Activated CD8-positive, alpha-beta memory T cell treated with anti-CD3 and anti-CD28 coated beads, Interleukin-2, amount 10 ng/mL, durations not matched to agents 7 days and 5 days (primary cell): ENCODE data around the gene TRMT5. TPM values are rescaled to one million over a fixed set of nuclear protein-coding genes. Genes with fewer than 3 reads are reported as not detected.
A peak's percentile ranks its signal among the peaks of the same experiment; 100 is the strongest.

Source experiments
- ATAC-seq: fragments of 150-1000 bp; cut with Tn5 transposase; one replicate; pipeline ENCODE4 v1.10.0; 2021; ENCODE audit warnings: moderate library complexity
- CTCF ChIA-PET: fragments of 350-600 bp; sonication (Branson Sonifier 250); formaldehyde crosslinking; loops from one replicate; lab custom pipeline; 2021; ENCODE audit warnings: antibody characterized with exemption; lab: Charles Lee
- DNase-seq: peaks from one replicate; pipeline ENCODE4 v3.0.0-alpha.2; 2020
- H3K27ac Mint-ChIP-seq: one replicate; pipeline ENCODE4 v1.8.0; 2021; ENCODE audit warnings: mild to moderate bottlenecking, mixed read lengths
- H3K27me3 Mint-ChIP-seq: one replicate; pipeline ENCODE4 v1.8.0; 2021; ENCODE audit warnings: mixed read lengths
- H3K36me3 Mint-ChIP-seq: one replicate; pipeline ENCODE4 v1.8.0; 2021; ENCODE audit warnings: mild to moderate bottlenecking, mixed read lengths
- H3K4me1 Mint-ChIP-seq: one replicate; pipeline ENCODE4 v1.8.0; 2021; ENCODE audit warnings: mixed read lengths
- H3K4me3 Mint-ChIP-seq: one replicate; pipeline ENCODE4 v1.8.0; 2021; ENCODE audit warnings: mild to moderate bottlenecking, moderate library complexity, mixed read lengths
- H3K9me3 Mint-ChIP-seq: one replicate; pipeline ENCODE4 v1.8.0; 2022; ENCODE audit warnings: low read depth, mixed read lengths
- total RNA-seq, 2 experiments: library from RNA; stranded (reverse); gene quantifications; one replicate each; pipeline ENCODE4 v1.2.3, GENCODE V29; 2021

TRMT5 gene
- total RNA-seq, 2 experiments from 2014 or later: 9.2 to 11.8 TPM

- no peak overlapping the region for H3K27ac Mint-ChIP-seq
- no peak overlapping the region for H3K4me3 Mint-ChIP-seq
- peaks cover 11% of the 10 kb centered on the region for H3K4me1 Mint-ChIP-seq
- ATAC-seq: no peak
- no peak for DNase-seq
- peaks cover 33% of the 10 kb centered on the region for H3K36me3 Mint-ChIP-seq
- CTCF ChIA-PET: no interaction called here
- H3K9me3 Mint-ChIP-seq: peaks cover 18% of the 10 kb centered on the region
- no peaks in the 10 kb centered on the region for H3K27me3 Mint-ChIP-seq
Measured at GRCh38 chr14:60951776-60952435, 29.0 kb downstream of the TRMT5 start.

DNA sequence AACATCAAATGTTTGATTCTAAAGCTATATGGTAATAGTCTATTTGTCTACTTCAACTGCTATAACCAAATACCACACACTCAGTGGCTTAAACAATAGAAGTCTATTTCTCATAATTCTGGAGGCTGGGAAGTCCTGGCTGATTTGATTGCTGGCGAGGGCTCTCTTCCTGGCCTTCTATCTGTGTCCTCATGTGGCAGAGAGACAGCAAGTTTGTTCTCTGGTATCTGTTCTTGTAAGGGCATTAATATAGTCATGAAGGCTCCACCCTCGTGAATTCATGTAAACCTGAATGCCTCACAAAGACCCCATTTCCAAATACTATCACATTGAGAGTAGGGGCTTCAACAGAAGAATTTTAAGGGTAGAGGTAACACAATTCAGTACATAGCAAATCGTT is 34.1 kb downstream of the TRMT5 start:
- ATAC-seq: no peak
- Mint-ChIP-seq H3K27me3 (no peaks in the 10 kb centered on the region), H3K36me3 (peaks cover 24% of the 10 kb centered on the region), H3K4me1 (peaks cover 10% of the 10 kb centered on the region), H3K4me3 (no peak overlapping the region), H3K27ac (no peak overlapping the region), H3K9me3 (peaks cover 2% of the 10 kb centered on the region)
- no peak for DNase-seq
- CTCF ChIA-PET: no interaction called here

DNA sequence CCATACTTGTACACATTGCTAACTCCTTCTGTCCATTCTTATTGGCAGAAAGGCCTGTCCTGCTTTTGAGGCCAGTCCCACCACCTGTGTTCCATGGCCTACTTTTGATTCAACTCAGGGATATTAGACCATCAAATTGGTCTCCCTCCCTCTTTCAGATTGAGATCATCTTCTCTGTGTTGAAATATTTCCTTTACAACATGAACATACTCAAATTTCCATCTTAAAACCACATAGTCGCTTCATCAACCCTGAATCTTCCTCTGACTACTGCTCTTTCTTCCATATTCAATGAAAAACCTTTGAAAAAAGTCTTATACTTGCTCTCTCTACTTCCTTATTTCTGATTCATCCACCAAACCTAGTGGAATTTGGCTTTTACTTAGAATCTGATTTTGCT is 34.9 kb downstream of the TRMT5 start:
- ATAC-seq (peak; percentile 33), DNase-seq (no peak)
- Mint-ChIP-seq H3K4me1 (peaks cover 10% of the 10 kb centered on the region), H3K4me3 (no peak overlapping the region), H3K27ac (peak overlapping the region; percentile 13), H3K36me3 (peaks cover 29% of the 10 kb centered on the region), H3K27me3 (no peaks in the 10 kb centered on the region), H3K9me3 (peaks cover 2% of the 10 kb centered on the region)
- CTCF ChIA-PET: no interaction called here

DNA sequence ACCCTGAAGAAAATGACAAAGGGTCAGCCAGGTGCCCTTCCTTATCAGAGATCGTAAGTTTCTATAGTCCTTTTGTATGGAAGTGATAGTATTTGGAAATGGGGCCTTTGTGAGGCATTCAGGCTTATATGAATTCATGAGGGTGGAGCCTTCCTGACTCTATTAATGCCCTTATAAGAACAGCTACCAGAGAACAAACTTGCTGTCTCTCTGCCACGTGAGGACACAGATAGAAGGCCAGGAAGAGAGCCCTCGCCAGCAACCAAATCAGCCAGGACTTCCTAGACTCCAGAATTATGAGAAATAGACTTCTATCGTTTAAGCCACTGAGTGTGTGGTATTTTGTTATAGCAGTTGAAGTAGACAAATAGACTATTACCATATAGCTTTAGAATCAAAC is 36.7 kb downstream of the TRMT5 start:
- peaks cover 10% of the 10 kb centered on the region for H3K4me1 Mint-ChIP-seq
- H3K27ac Mint-ChIP-seq: no peak overlapping the region
- CTCF ChIA-PET: interaction anchor here (0.6 kb wide), 1 partner anchor 298 kb away, joined by 4 read pairs; no protein-coding TSS in a partner anchor
- ATAC-seq (no peak), DNase-seq (no peak)
- peaks cover 26% of the 10 kb centered on the region for H3K36me3 Mint-ChIP-seq
- H3K27me3 Mint-ChIP-seq: no peaks in the 10 kb centered on the region
- H3K4me3 Mint-ChIP-seq: no peak overlapping the region
- H3K9me3 Mint-ChIP-seq: peaks cover 2% of the 10 kb centered on the region

- Mint-ChIP-seq H3K27ac (no peak overlapping the region), H3K36me3 (peaks cover 26% of the 10 kb centered on the region), H3K4me1 (peaks cover 10% of the 10 kb centered on the region), H3K27me3 (no peaks in the 10 kb centered on the region), H3K4me3 (no peak overlapping the region), H3K9me3 (peaks cover 3% of the 10 kb centered on the region)
- CTCF ChIA-PET: no interaction called here
- DNase-seq (no peak), ATAC-seq (no peak)
Measured at GRCh38 chr14:60943637-60944032, 37.2 kb downstream of the TRMT5 start.

DNA sequence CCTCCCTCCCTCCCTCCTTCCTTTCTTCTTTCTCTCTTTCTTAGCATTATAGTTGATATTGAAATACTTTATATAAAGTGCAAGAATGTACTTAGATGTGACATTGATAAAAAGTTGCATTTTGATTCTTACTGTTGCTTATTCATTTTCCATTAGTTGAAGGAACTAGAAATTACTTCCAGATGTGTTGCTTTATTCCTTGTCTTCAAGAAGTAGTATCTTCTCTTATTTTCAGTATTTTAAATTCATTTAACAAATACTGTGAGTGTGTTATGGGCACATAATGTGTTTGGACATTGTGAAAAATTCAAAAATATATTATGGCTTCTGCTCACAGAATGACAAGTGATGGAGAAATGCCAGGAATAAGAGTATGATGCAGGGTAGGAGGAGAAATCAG is 45.6 kb downstream of the TRMT5 start:
- Mint-ChIP-seq H3K36me3 (peaks cover 9% of the 10 kb centered on the region), H3K4me3 (no peak overlapping the region), H3K27ac (no peak overlapping the region), H3K9me3 (peaks cover 3% of the 10 kb centered on the region), H3K27me3 (no peaks in the 10 kb centered on the region), H3K4me1 (no peaks in the 10 kb centered on the region)
- ATAC-seq: no peak
- CTCF ChIA-PET: no interaction called here
- no peak for DNase-seq

GRCh38 chr14:60933920-60934655 is 46.8 kb downstream of the TRMT5 start:
- no peak for ATAC-seq
- Mint-ChIP-seq H3K27me3 (no peaks in the 10 kb centered on the region), H3K4me1 (no peaks in the 10 kb centered on the region), H3K9me3 (peaks cover under 1% of the 10 kb centered on the region), H3K4me3 (no peak overlapping the region), H3K36me3 (peaks cover 8% of the 10 kb centered on the region), H3K27ac (no peak overlapping the region)
- no peak for DNase-seq
- CTCF ChIA-PET: no interaction called here

- H3K36me3 Mint-ChIP-seq: peaks cover 6% of the 10 kb centered on the region
- H3K4me1 Mint-ChIP-seq: peaks cover under 1% of the 10 kb centered on the region
- DNase-seq (no peak), ATAC-seq (no peak)
- CTCF ChIA-PET: no interaction called here
- H3K27ac Mint-ChIP-seq: no peak overlapping the region
- H3K4me3 Mint-ChIP-seq: no peak overlapping the region
- no peaks in the 10 kb centered on the region for H3K9me3 Mint-ChIP-seq
- H3K27me3 Mint-ChIP-seq: no peaks in the 10 kb centered on the region
Measured at GRCh38 chr14:60931218-60931617, 49.7 kb downstream of the TRMT5 start.

DNA sequence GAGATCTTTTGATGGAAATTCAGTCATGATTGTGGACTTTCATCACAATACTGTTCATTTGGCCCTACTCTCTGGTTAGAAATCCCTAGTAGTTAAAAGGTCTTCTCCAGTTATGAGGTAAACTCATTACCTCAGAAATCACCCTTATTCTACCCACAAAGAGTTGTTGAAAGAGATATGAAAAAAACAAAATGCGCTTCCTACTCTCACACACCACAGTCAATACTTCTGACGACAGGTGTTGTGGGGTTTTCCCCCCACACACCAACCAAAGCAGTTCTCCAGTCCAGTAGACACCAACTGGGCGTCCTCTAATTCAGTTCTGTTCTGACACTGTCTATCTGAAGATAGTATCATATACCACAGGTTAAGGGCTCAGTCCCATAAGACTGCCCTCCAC is 54.9 kb downstream of the TRMT5 start:
- CTCF ChIA-PET: no interaction called here
- ATAC-seq: no peak

DNA sequence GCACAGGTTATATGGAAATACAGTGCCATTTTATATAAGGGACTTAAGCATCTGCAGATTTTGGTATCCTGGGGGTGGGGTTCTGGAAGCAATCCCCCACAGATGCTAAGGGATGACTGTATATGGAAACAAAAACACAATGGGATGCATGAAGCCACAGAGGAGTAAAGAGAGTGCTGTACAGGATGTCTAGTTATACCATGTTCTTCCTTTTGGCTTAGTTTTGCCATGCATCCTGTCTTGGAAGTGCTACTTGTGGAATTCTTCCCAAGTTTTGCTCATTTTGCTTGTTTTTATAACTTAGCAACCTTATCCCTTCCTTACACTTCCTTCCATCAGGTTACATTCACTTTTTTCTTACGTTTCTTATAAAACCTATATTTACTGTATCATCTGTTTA is 55.6 kb downstream of the TRMT5 start:
- CTCF ChIA-PET: no interaction called here
- DNase-seq (no peak), ATAC-seq (no peak)
- H3K9me3 Mint-ChIP-seq: no peaks in the 10 kb centered on the region
- H3K4me3 Mint-ChIP-seq: no peak overlapping the region
- no peak overlapping the region for H3K27ac Mint-ChIP-seq
- H3K4me1 Mint-ChIP-seq: peaks cover 6% of the 10 kb centered on the region
- no peaks in the 10 kb centered on the region for H3K27me3 Mint-ChIP-seq
- peaks cover 3% of the 10 kb centered on the region for H3K36me3 Mint-ChIP-seq

More for the DNA sequence above, 54.9 kb downstream of the TRMT5 start:
- no peaks in the 10 kb centered on the region for H3K9me3 Mint-ChIP-seq
- peaks cover 3% of the 10 kb centered on the region for H3K36me3 Mint-ChIP-seq
- H3K4me3 Mint-ChIP-seq: no peak overlapping the region
- no peak for DNase-seq
- no peak overlapping the region for H3K27ac Mint-ChIP-seq
- peaks cover 6% of the 10 kb centered on the region for H3K4me1 Mint-ChIP-seq
- no peaks in the 10 kb centered on the region for H3K27me3 Mint-ChIP-seq

DNA sequence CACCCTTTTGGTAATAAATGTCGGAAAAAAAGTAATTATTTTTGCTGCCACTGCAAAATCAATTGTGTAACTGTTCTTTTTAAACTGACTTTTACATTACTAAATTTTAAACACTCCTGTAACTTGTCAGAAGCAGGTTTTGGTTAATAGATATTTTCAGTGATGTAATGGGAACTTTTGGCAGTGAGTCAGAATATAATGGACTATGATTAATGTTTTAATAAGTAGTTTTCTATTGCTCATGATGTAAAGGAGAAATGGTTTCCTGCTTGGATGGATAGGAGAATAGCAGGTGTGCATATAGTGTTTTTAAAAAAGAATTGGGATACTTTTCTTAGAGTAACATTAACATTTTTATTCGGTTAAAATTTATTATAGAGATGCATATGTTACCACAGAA is 58.8 kb downstream of the TRMT5 start:
- H3K4me1 Mint-ChIP-seq: peaks cover 6% of the 10 kb centered on the region
- H3K27me3 Mint-ChIP-seq: no peaks in the 10 kb centered on the region
- CTCF ChIA-PET: no interaction called here
- no peak overlapping the region for H3K27ac Mint-ChIP-seq
- H3K4me3 Mint-ChIP-seq: no peak overlapping the region
- no peak for ATAC-seq
- peaks cover 6% of the 10 kb centered on the region for H3K36me3 Mint-ChIP-seq
- no peaks in the 10 kb centered on the region for H3K9me3 Mint-ChIP-seq
- DNase-seq: no peak

Other genes with a start within 250 kb of the TRMT5 start
- 10 to 100 TPM; 57.9 to 60.7 TPM for gene MNAT1, start 246.3 kb downstream of the TRMT5 start, total RNA-seq
- 1 to 10 TPM; 4.9 to 8.1 TPM for gene SLC38A6, start 166 bp upstream of the TRMT5 start, total RNA-seq